ENCODE results near the gene THOC7. TPM values are rescaled to one million over a fixed set of nuclear protein-coding genes. Genes with fewer than 3 reads are reported as not detected.
A peak's percentile ranks its signal among the peaks of the same experiment; 100 is the strongest.

Gene THOC7
- 70.6 TPM for total RNA-seq

DNA sequence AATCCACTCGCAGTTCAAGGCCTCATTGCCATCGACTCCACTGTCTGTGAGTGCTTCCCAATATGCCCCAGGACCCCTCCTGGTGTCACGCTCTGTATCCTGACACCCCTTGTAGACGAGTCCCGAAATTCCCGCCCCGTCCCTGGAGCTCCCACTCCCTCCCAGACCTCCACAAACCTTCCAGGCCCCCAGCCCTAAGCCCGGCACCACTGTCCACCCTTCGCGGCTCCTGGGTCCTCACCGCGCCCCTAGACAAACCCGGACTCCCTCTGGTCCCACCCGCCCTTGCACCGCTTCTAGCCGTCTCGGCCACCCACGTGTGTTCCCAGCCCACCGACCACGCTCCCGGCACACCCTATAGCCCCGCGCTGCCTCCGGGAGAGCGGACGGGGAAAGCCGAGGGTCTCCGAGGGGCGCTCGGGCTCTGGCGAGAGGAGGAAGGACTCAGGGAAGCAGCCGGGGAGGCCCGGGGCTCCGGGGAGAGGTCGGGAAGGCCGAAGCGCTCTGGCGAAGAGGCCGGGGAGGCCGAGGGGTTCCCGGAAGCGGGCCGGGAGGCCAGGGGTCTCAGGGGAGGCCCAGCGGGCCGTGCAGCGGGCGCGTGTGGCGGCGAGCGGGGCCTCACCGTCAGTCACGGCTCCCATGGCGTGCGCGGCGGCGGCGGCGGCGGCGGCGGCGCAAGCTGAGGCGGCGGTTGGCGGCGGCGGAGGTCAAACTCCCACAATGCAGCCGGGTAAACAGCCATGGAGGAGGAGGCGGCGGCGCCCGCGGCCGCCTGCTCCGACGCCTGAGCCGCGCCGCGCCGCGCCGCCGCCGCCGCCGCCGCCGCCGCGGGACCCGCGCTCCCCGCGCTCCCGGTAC lies at the start of gene THOC7, which contains the start of gene ATXN7:
TSS of gene THOC7 (minus strand) at position 656 of the 858 bp plus-strand sequence. CDS start at position 641, 15 bp downstream.
TSS of gene ATXN7 (plus strand) at position 718 of the 858 bp plus-strand sequence. CDS start 48,732 bp downstream, outside the sequence.
- peak; percentile 79 for ATAC-seq

DNA sequence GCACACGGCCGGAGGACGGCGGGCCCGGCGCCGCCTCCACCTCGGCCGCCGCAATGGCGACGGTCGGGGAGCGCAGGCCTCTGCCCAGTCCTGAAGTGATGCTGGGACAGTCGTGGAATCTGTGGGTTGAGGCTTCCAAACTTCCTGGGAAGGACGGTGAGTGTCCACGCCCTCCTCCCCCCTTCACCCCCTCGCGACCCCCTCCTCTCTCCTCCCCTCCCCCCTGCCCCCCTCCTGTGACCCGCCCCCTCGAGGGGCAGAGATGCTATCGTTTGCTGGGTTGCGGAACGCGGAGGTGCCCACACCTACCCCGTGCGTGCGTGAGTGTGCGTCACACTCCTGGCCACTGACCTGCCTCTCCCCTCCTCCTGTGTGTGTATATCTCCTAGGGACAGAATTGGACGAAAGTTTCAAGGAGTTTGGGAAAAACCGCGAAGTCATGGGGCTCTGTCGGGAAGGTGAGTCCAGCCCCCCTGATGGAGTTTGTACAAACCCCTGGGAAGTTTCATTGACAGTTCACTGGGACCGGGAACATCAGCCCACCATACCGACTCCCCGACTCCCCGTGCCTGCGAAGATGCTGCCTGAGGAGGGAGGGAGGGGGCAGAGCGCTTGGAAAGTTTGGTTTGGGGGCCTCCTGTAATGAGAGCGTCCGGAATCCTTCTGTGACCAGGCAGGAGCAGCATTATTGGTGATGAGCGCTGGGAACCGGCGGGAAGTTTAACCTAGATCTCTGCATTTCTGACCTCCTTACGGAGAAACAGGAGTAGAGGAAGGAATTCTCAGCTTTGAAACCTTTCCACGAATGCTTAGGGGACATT lies 49.4 kb upstream of the THOC7 start:
- peak; percentile 72 for ATAC-seq

DNA sequence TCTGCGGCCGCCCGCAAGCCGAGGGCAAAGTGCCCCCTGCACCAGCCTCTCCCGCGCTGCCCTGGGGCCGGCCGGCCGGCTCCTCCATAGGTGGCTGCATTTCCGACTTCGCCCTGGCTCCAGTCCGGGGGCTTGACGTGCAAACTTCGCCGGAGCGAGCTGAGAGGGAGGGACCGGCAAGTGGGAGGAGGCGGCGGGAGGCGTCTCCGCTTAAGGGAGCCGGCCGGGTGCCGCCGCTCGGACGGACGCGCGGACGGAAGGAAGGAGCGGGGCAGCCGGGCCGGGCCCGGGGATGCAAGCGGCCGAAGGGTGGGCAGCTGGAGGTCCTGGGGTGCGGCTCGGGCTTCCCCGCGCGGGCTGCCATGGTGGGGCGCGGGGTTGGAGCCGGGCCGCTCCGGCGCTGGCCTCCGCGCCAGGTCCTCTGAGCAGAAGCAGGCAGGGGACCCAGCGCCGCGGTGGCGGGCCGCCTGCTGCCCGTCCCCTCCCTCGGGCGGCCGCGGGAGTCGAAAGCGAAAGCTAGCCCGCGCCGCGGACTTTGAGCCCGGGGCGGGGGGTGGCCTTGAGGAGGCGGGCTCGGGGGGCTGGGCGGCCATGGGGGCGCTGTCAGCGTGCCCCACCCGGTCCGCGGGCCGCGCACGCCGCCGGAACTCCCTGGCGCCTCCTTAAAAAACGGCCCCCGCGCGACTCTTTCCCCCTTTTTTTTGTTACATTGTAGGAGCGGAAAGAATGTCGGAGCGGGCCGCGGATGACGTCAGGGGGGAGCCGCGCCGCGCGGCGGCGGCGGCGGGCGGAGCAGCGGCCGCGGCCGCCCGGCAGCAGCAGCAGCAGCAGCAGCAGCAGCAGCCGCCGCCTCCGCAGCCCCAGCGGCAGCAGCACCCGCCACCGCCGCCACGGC lies 48.5 kb upstream of the THOC7 start, which contains the start of gene SCAANT1:
TSS of gene SCAANT1 (minus strand) at position 511 of the 895 bp plus-strand sequence.
- peak; percentile 89 for ATAC-seq

DNA sequence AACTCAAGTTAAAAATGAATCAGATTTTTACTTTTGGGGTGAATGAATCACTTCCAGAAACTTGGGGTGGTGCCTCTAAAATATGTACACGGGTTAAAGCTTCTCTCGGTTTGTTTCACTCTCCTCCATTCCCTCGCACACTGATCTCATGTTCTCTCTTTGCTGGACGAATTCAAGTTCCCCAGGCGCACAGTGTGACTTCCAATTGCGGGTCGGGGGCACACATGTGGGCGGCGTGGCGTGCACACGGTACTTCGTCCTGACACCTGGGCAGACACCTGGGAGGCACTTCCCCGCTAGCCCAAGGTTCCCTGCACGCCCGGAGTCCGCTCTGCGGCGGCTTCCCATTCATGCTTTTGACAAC lies 47.9 kb upstream of the THOC7 start:
- ATAC-seq = peak; percentile 49

- no peak for ATAC-seq
Observed at GRCh38 chr3:63910891-63911290, 47.3 kb upstream of the THOC7 start.

GRCh38 chr3:63910001-63910400 lies 46.4 kb upstream of the THOC7 start:
- ATAC-seq = no peak

- ATAC-seq = no peak
Observed at GRCh38 chr3:63909431-63909830, 45.8 kb upstream of the THOC7 start.

- ATAC-seq = no peak
Observed at GRCh38 chr3:63908776-63909175, 45.2 kb upstream of the THOC7 start.

GRCh38 chr3:63908081-63908736 lies 44.6 kb upstream of the THOC7 start:
- ATAC-seq = no peak

DNA sequence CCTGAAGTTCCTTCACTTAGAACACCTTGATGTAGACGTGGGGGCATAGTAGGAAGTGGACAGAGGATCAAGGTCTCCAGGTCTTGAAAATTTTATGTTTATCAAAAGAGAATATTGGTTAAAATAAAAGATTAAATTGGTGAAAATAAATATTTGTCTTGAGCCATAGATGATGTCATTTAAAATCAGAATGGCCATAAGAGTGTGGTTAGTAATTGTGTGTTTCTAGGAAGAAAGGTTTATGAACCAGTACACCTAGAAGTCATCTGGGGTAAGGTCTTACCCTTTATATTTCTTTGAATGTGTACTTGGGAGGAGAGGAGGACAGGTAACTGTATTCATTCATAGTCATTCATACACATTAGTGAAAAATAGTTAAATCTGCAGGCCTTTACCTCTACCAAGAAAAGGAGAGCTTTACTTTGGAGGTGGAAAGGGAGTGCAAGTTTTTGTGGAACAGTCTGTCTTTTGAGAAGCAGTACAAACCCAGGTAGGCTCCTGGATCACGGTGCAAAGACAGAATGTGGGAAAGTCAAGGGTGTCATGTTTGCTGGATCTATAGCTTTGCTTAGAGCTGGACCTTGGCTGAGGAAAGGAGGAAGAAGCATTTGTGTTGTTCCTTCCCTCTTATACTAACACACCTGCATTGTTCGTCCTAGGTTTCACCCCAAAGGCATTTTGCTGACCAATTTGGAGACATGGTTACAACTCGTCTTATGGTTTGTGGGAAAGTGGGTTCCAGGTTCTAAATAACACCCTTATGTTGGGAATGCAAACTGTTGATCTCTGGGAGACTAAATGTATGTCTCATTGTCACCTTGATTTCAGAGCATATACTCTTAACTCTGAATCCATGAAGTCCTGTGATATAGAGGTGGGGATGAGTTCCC lies 42.4 kb upstream of the THOC7 start:
- no peak for ATAC-seq

DNA sequence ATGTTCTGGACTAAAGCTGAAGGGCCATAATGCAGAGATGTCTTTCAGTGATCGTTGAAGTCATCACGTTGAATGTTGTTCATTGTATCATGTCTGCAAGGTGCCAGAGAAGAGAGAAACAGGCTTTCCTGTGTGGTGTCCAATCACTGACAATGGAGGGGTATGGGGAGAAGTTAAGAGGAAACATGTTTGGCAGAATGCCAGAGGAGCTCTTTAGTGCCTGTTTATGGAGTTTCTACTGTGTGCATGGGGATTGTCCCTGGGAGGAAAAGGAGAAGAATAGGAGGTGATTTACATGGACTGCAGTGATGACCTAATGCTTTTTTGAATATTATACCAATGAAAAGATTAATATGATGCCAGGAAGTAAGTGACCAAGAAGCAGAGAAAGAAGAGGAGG lies 36.9 kb upstream of the THOC7 start:
- peak; percentile 58 for ATAC-seq

DNA sequence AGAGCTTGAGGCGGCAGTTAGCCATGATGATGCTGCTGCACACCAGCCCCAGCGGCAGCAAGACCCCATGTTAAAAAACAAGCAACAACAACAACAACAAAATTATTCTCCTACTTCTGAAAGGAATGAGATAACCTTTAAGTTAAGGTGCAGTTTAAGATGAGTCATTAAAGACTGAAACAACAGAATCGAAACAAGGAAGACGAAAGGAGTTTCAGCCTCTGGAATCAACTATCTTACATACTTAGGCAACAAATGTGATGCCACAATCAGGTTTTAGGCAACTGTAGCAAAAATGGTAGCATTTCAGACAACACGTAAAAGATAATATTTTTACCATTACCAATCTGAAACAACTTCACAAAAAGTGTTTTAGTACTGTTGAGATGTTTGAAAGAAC lies 36.4 kb upstream of the THOC7 start:
- no peak for ATAC-seq

GRCh38 chr3:63896332-63897030 lies 32.9 kb upstream of the THOC7 start:
- ATAC-seq = no peak

GRCh38 chr3:63895422-63896189 lies 32.0 kb upstream of the THOC7 start:
- no peak for ATAC-seq

DNA sequence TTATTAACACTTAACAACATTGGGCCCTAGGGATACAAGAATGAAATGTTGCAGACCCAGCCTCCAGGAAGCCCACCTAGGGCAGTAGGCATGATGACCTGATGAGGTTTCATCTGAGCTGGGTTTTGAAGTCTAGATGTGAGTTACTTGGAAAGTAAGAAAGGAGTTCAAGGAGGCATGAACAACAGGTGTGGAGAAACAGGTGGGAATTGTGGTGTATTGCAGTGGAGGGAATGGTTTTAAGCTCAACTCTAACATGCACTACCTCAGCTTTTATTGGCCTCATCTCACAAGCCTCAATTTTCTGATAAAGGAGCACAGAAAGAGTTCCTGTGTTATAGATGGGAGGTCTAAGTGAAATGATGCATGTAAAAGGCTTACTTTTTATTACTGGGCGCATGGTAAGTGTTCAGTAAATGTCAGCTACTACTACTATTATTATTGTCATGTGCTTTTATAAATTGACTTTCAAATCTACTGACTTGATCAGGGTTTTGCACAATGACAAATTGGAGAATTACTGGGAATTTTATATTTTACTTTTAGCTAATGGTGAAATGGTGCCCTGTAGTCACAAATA lies 29.3 kb upstream of the THOC7 start:
- ATAC-seq = no peak

- no peak for ATAC-seq
Observed at GRCh38 chr3:63891518-63891917, 27.9 kb upstream of the THOC7 start.

- ATAC-seq = no peak
Observed at GRCh38 chr3:63886858-63887257, 23.3 kb upstream of the THOC7 start.

DNA sequence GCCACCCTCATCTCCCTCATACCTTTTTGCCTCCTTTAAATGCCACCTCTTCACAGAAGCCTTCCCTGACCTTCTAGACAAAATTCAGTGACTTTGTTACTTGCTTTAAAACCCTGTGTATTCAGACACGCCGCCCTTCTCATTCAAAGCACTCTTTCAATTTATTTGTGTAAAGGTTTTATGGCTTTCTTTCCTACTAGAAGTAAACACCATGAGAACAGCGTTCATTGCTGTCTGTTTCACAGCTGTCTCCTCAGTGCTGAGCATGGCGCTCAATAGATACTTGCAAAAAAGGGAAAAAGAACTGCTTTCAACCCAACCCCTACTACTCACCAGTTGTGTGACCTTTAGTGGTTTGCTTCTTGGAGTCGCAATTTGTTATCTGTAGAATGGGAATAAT lies 17.0 kb upstream of the THOC7 start:
- ATAC-seq = no peak
